Omental fat pad (tissue), 4 donors: ENCODE measurements around the gene PDE4D. TPM values are rescaled to one million over a fixed set of nuclear protein-coding genes. Genes with fewer than 3 reads are reported as not detected.

Experiments
- ATAC-seq: fragments of 150-250 bp; one replicate; pipeline ENCODE4 v1.9.1; 2016; ENCODE audit warnings: mild to moderate bottlenecking, moderate library complexity; ENCODE audit not compliant: low FRiP score
- DNase-seq: peaks from one replicate; pipeline ENCODE4 v3.0.0-alpha.2; 2019; ENCODE audit warnings: low spot score
- total RNA-seq, 4 donors: library from RNA; depleted of rRNA; stranded (reverse); fragments of >200 nt; gene quantifications; one replicate each; pipeline ENCODE4 v1.1.0, GENCODE V29; 2016
- TF ChIP-seq, protein P1 (sequence below), 3 donors: fragments of 450-650 bp; IDR thresholded peaks; one replicate each; pipeline ENCODE4 v1.5.1; 2016 to 2017; ENCODE audit warnings: antibody characterized with exemption in 3 of 3, mild to moderate bottlenecking in 3 of 3, moderate library complexity in 2 of 3

Gene PDE4D
- total RNA-seq, 4 donors from 2014 or later = 32.5 to 94.8 (median 43.2) TPM

DNA sequence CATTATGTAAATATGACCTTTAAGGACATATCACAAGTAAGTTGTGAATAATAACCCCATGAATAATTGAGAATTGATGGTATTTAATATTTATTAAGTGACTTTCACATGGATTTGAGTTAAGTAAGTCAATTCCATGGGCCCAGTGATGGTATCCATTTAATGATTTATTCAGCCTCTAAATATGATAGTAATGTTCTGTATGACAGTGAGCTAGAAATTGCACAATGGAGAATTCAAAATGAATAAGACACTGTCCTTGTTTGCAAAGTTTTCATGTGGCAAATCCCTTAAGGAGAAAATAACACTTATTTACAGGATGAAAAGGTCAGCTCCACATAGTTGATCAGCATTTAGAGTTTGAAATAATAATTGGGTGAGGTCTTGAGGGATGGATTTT lies 160.7 kb downstream of the PDE4D start:
- TF ChIP-seq, protein P1, sequence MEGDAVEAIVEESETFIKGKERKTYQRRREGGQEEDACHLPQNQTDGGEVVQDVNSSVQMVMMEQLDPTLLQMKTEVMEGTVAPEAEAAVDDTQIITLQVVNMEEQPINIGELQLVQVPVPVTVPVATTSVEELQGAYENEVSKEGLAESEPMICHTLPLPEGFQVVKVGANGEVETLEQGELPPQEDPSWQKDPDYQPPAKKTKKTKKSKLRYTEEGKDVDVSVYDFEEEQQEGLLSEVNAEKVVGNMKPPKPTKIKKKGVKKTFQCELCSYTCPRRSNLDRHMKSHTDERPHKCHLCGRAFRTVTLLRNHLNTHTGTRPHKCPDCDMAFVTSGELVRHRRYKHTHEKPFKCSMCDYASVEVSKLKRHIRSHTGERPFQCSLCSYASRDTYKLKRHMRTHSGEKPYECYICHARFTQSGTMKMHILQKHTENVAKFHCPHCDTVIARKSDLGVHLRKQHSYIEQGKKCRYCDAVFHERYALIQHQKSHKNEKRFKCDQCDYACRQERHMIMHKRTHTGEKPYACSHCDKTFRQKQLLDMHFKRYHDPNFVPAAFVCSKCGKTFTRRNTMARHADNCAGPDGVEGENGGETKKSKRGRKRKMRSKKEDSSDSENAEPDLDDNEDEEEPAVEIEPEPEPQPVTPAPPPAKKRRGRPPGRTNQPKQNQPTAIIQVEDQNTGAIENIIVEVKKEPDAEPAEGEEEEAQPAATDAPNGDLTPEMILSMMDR (IDR thresholded peaks at IDR 0.05) = no peak
- DNase-seq (no peak), ATAC-seq (no peak)

DNA sequence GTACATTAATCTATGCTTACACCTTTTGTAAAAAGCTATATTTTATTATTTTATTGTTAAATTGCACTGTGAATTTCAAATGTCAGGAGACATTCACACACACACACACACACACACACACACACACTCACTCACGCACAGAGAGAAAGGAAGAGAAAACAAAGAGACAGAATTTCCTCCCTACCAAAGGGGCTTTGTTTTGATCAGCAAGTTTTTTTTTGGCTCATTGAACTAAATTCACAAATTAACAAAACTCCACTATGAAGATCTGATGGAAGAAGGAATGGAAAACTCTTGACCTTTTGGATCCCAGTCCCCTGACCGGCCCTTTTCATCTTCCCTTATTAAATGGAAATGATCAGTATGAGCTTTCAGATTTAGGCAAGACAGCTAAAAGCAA lies 161.2 kb downstream of the PDE4D start:
- TF ChIP-seq, protein P1 (IDR thresholded peaks at IDR 0.05) = no peak
- DNase-seq = no peak
- no peak for ATAC-seq

DNA sequence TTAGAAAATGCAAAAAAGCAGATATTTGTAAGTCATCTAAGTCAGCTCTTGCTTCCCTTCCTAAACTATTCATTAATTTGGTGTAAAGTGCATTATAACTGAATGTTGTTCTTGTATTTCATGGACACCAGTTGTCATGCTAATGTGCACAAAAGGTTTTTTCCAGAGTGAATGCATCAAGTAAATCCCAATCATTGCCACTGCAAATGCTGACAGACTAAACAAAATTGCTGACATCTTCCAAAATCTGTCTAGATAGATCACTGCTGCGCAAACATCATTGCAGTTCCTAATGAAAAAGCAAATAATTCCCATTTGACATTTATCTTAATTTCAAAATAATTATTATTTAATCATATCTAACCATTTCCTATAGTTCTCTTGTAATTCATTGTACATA lies 161.7 kb downstream of the PDE4D start:
- TF ChIP-seq, protein P1 (IDR thresholded peaks at IDR 0.05) = no peak
- ATAC-seq = no peak
- DNase-seq = no peak

DNA sequence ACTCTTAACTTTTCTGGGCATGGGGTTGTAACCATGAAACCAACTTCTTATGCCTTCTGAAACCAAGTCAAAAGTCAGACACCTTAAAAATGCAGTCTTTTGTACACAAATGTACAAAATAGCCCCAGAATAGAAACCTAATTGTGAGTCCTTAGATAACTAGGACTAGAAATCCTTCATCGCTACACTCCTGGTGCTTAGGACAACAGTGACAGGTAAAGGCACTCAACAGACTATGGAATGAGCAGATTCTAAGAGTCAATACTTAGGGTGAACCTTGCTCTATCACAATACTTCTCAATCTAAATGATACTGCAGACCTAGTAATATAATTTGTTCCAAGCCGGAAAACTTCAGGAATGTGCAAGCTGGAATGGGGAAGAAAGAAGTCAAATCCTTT lies 163.7 kb downstream of the PDE4D start:
- DNase-seq (no peak), ATAC-seq (no peak)
- TF ChIP-seq, protein P1 (IDR thresholded peaks at IDR 0.05) = no peak

DNA sequence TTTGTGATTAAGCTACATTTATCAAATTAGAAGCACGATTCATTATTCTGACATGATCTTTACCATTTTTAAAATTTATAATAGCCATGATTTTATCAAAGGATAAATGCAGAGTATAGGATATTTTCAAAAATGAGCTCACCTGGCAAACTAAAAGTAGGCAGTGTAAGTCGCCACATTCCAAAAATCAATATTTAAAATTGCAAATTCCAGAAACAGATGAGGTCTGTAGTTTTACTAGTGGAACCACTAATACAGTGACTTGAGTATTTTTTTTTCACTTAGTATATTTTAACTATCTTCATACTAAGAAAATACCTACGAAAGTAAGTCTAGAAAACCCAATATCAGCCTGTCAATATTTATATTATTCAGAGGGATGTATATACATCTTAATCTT lies 164.2 kb downstream of the PDE4D start:
- DNase-seq (no peak), ATAC-seq (no peak)
- TF ChIP-seq, protein P1 (IDR thresholded peaks at IDR 0.05) = no peak

DNA sequence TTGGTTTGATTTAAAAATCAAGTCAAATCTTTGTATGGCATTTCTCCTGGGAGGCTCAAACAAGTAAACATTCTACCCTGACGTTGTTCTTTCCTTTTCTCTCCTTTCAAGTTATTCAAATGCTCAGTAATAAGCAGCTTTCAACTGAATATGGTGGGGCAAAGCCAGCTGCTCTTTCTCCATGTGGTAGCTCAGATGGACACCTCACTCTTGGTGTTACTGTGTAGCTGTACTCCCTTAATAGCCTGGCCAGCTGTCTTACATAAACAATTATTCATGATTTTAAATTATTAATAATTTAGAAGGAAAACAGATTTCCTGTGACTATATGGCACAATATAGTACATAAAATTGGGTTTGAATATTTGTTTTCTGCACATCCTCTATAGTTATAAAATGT lies 165.2 kb downstream of the PDE4D start:
- TF ChIP-seq, protein P1 (IDR thresholded peaks at IDR 0.05) = no peak
- ATAC-seq (no peak), DNase-seq (no peak)

DNA sequence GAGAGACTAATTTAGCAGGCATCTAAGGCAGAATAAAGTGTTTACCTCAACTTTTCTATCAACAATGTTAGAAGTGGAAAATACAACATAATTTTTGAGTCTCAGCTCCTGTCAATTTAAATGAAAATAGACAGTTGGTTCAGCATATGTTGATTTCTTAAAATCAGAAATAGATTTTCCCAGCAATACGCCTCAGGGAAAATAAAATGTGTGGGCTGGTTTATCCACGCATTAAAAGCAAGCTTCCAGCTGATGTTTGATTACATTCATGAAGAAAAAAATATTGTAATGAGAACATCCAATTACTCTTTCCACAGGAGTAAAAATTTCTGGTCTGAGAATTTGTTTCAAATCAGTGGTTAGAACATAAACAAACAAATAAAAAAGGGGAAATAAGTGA lies 166.3 kb downstream of the PDE4D start:
- DNase-seq (no peak), ATAC-seq (no peak)
- TF ChIP-seq, protein P1 (IDR thresholded peaks at IDR 0.05) = no peak
